T-helper 1 cell (primary cell): ENCODE data around the gene GLCCI1.
A peak's percentile ranks its signal among the peaks of the same experiment; 100 is the strongest.

Experiments used
- DNase-seq, 5 donors: peaks; one replicate each; pipeline ENCODE4 v3.0.0-alpha.2; 2012 to 2020

GLCCI1 gene

DNA sequence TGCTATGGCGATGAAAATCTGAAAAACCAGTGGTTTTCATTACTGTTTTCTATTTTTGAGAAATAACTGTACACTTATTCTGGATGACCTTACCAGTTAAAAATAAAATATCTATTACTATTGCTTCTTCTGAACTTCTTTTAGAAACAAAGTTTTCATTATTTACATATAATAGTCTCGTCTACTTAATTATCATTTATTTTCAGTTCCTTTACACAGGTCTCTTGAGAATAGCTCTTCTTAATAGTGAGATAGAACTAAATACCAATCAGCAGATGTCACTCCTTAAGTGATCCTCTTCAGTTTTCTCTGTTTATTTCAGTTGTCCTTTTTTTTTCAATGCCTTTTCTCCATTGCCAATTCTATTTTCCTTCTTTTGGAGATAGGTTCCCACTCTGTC lies 4.3 kb upstream of the GLCCI1 start:
- DNase-seq: no peak

DNA sequence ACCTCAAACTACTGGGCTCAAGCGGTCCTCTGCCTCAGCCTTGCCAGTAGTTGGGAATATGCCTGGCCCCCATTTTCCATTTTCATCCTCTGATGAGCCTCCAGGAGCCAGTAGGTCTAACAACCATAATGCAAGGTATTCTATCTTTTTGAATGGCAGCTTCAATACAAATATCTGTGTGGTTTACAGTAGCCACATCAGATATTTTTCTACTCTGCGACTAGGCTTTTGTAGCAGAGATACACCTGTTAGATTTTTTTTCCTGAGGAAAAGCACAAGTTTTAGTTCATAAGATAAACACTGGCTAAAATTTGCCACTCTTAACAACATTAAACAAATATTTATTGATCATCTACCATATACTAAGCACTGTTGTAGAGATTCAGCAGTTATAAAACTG lies 3.9 kb upstream of the GLCCI1 start:
- DNase-seq: no peak

DNA sequence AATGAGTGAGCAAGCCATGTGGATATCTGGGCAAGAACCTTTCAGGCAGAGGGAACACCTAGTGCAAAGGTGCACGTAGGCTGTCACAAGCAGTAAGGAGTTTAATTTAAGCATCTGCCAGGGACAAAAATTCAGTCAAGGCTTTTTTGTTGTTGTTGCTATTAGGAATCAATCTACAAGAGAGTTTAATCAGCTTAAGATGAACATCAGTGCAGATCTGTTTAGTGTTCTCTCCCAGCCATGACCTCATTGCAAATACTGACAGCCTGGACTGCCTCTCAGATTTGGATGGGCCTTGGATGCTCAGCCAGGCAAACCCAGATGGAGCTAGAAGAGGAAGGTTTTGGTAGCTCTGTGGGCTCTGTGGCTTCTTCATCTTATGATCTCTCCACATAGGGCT lies 3.3 kb upstream of the GLCCI1 start:
- DNase-seq: no peak

- no peak for DNase-seq
These were observed 2.4 kb upstream of the GLCCI1 start for GRCh38 chr7:7966141-7966734.

DNA sequence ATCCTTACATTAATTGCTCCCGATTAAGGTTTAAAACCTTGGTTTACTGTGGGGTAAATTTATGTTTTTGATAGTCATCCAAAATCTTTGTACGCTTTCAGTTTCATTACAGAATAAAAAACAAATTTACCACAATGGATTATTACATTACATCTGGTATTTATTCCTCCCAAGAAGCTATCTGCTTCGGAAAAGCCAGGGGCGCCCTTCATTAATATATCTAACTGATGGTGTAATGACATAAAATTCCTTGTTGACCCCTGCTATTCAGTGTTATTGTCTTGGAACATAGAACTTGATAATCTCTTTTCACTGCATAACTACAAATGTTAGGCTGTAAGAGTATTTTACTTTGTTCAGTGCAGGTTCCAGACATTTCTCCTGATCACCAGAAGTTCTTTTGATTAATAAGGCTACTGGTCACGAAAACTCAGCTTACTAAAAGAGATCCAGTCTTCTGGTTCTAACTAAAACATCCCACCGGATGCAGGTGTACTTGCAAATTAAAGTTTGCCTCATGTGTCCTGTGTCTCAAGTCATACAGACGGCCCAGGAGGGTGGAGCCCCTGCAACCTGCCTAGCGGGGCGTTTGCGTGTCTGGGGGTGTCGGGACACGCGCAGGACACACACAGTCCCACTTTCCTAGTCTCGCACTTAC lies 581 bp upstream of the GLCCI1 start:
- no peak for DNase-seq

GRCh38 chr7:7969306-7970236 lies 975 bp downstream of the GLCCI1 start:
- peak; percentile 12 to 56 (median 38) for DNase-seq

DNA sequence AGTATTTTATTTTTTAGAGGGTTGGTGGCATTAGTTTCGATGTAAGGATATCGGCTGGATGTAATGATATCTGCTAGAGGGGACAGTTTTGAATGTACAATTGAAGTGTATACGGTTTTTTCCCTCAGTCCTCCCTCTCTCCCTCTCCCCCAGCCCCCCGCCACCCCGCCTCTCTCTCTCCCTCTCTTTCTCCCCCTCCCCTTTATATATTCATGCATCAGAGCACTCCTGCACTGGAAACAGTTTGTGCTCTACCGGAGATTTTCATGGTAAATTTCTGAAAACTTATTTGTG lies 1.6 kb downstream of the GLCCI1 start:
- DNase-seq: no peak

- DNase-seq: peak in 1 of 5 donors; percentile 33
These were observed 2.1 kb downstream of the GLCCI1 start for GRCh38 chr7:7970531-7971307.

DNA sequence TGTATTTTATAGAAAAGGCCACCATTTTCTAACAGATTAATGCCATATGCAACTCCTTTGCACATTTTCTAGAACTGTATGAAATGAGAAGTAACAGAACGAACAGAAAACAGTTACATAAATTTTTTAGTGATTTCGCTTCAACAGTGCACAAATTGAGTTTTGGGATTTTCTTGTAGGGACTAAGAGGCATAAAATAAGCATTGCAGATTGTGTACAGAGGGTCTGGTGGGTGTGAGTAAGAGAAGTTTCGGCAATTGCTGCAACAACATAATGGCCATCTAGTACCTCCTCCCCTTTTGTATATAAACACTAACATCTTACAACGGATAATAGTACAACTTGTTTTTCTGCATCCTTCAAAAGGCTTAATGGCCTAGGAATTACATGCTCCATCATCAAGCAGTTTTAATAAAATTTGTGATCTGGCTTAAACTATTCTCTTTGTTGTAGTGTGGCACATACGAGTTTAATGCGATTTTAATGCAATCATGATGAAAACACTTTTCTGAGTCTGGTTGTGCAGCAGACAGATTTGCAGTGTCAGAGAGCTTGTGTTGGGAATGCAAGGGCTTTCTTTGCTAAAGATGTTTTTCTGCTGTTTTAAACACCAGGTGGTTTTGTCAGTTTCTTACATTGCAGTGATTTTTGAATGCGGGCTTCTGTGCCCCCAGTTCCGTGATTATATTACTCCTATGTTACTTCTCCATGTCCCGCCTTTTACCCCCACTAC lies 2.9 kb downstream of the GLCCI1 start:
- DNase-seq: no peak

- peak in 1 of 5 donors; percentile 20 for DNase-seq
These were observed 3.5 kb downstream of the GLCCI1 start for GRCh38 chr7:7972128-7972527.

- no peak for DNase-seq
These were observed 4.5 kb downstream of the GLCCI1 start for GRCh38 chr7:7972922-7973594.

DNA sequence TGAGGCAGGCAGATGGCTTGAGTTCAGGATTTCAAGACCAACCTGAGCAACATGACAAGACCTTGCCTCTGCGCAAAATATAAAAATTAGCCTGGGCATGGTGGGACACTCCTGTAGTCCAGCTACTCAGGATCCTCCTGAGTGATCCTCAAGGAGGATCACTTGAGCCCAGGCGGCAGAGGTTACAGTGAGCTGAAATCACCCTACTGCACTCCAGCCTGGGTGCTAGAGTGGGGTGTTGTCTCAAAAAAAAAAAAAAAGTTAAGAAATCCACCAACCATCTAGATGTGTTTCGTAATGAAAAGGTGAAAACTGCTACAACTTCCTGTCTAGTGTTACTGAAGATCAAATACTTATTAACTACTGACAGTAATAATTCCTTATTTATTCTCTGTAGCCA lies 8.1 kb downstream of the GLCCI1 start:
- DNase-seq: no peak

DNA sequence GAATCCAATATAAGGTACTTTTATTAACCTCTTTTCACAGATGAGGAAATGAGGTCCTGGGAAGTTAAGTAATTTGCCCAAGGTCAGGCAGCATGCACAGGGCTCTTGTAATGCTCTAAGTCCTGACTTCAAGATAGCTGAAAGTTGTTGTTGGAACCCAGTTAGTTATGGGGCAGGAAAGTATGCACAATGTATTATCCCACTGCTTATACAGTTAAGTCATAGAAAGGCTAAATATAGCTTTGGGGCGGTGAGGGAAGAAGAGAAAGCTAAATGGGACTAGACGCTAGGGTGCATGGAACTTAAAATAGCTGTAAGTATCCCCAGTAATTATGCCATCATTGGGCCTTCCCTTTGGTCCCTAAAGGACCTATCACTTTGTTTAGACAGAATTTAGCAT lies 9.2 kb downstream of the GLCCI1 start:
- no peak for DNase-seq

DNA sequence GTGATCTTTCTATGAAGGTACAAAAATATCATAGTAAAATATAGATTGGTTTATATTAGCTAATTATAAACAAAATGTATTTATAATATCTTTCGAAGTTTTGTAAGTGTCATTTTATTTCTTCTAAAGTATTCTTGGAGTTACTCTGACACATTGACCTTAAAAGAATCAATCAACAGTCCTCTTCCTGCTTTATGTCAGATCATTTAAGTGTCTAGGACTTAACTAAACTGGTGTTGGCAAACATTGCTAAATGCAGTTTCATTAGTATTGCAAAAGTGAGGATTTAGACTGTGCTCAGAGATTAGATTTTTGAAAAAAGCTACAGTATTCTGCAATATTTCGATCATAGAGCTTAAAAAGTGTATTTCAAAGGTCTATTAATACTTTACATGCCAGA lies 10.3 kb downstream of the GLCCI1 start:
- DNase-seq: no peak

DNA sequence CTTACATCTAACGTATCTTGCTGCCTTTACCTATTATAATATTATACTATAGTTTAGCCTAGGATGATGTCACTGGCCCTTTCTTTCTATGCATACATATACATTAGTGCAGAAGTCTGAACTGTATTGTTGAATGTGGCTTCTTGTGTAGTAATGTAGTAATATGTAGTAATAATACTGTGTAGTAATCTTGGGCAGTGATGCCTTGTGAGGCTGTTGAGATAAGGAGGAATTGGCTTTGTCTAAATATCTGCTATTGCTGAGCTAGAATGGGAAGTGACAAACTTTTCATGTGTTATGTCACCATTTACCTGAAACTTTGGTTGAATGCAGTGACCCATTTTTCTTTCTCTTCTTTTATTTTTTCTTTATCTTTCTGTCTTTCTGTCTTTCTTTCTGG lies 11.0 kb downstream of the GLCCI1 start:
- no peak for DNase-seq

DNA sequence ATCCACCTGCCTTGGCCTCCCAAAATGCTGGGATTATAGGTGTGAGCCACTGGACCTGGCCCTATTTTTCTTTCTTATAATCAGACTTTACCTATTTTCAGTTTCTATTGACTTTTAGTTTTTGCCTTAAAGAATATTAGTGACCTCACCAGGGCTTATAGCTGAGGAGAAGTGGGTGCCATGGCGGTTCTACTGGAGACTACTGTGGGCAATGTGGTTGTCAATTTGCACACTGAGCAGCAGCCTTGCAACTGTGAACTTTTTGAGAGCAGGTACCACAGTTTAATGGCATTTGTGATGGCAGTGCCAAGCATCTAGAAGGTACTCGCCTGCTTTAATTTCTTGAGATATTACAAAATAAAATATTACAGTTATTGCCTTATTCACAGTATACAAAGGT lies 11.5 kb downstream of the GLCCI1 start:
- DNase-seq: no peak

DNA sequence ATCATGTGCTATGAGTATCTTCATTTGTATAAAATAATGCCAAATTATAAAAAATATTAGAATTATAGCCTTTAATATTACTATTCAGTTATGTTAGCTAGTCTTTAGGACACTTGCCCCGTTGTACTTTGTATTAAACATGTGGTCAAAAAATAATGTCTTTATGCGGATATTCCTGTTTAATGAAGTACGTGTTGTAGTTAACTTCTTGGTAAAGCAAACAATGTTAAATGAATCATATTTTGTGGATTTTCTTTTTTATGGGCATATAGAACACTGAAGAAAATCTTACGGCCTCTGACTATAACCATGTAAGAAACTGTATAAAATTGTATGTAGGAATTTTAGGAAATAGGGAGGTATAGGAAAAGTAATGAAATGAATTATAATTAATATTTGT lies 14.3 kb downstream of the GLCCI1 start:
- DNase-seq: no peak

DNA sequence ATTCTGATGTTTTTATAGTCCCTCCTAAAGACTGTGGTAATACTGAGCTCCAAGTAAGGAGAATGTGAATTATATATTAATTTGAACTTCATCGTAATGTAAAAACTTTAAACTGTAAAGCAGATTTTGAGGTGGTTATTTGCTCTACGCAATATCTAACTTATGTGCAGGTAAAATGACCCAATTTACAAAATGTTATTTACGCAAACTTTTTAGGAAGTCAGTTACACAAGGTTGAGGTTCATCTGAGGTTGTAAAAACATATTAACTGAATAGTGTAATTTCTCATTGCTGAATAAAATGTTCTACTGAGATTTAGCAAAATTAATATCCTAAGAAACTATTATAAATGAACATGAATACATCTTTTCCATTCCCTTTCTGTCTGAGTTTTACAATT lies 15.8 kb downstream of the GLCCI1 start:
- DNase-seq: no peak

- DNase-seq: no peak
These were observed 20.1 kb downstream of the GLCCI1 start for GRCh38 chr7:7988706-7989105.

DNA sequence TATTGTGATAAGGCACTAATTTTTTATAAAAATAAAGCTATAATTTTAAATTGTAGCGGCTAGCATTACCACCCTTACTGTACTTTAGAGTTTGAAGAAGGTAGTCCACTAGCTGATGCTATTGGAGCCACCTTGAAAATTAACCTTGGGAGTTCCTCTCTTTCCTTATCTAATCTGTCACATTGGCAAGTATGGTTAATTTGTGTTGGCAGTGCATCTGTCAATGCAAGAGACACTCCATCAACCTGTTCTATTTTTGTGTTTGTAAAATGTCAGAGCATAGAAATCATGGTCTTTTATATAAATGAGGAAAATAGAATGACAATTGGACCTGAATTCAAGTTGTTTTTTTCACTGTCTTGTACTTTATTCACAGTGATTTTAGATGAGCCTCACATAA lies 20.5 kb downstream of the GLCCI1 start:
- no peak for DNase-seq

DNA sequence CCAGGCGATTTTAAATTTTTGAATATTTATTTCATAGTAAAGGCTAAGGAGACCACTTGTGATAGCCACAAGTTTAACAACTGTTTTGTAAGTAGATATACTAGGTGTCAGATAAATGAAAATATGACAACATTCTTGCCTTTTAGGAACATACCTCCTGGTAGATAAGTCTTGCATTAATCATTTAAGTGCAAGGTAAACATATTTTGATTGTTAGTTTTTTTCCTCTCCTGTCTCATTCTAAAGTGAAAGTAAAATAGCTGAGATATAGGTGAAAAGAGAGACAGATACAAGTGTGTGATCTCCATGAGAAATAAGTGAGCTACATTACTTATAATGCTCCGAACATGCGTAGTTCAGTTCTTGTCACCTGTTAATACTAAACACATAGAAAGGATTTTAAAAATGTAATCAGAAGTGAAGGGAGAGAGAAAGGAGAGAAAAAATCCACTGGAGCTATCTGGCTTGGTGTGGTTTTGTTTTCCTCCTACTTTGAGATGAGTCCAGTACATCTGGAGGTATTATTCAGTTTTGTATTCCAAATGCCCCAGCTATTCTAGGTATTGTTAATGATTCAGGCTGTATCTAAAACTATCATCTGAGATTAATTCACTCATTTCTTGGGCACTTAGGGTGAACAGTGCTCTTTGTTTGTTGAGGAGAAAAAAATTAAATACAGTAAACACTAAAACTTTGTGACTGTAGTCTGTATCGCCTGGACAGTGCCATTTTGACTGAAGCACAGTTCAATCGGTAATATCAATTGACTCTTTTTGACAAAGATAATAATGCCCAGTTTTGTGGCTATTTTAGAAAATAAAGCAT lies 21.2 kb downstream of the GLCCI1 start:
- no peak for DNase-seq
